Glomerular visceral epithelial cell (primary cell): Measurements from ENCODE around the gene ADA.

ENCODE experiments used
- DNase-seq: peaks from one replicate; pipeline ENCODE4 v3.0.0-alpha.2; 2016; ENCODE audit errors: extremely low spot score

ADA gene

DNA sequence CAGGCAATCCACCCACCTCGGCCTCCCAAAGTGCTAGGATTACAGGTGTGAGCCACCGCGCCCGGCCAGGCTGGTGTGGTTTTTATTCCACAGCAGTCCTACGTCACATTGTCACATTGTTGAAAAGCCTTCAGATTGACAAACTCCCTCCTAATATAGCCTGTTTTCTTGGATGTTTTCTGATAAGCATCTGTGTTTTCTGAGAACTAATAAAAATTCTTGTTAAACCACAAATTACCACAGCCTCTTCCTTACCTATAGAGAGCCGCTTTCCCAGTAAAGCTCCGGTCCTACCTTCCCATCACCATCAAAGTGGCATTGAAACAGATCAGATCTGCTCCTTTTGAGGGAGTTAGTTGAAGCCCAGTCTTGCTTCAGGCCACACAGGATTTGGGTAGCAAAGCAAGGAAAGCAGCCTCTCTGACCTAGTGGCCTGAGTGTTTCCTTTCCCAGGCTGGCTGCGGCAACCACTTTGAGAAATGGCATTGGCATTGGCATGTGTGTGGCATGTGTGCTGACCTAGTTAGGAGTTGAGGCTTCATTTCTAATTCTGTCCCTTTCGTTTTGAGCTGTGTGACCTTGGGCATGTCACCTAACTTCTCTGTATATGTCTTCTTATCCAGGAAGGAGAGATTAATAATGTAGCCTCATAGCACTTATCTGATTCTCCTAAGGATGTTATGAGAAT, 70.8 kb downstream of the ADA start:
- no peak for DNase-seq

DNA sequence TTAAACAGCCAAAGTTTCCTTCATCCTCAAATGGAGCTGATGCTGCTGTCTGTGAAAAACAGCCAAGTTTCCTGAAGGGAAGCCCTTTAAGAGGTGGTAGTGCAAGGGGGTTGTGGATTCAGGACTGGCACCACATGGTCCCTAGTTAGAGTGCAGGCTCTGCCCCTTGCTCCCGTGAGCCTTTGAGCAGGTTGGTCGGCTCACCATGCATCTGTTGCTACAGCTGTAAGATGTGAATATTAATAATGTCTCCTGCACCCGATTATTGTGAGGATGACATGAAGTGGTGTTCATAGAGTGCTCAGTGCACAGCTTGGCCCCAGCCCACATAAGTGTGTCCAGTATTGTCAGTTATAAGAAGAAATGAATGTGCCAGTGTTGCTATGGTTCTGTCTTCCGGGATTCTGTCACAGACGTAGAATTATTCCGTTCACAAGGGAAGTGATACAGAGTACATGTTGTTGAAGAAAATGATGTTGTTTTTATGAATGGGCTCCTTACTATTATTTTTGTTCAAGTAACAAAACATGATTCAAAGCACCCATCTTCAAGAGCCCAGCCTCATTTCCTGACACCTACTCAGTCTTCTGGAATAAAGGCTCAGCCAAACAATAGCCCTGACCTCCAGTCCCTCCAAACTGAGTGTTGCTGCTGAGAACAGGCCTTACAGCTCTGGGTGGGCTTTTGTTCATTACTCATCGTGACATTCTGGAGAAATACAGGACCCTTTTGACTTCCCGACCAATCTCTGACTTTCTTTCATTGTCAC, 72.0 kb downstream of the ADA start:
- no peak for DNase-seq

DNA sequence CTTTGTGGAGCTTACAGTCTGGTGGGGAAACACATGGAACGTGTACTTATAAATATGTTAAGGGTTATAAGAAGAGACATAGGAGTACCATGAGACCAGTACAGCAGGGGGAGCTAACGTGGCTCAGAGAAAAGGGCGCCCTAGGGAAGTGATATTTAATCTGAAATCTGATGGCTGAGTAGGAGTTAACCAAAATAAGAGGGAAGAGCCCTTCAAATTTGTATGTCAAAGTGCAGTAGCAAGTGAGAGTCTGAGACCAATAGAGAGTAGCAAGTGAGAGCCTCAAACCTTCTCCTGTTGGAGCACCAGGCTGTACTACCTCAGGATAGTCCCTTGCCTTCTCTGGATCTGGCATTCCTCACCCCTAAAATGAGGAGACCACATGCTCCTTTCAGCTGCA, 75.2 kb downstream of the ADA start:
- DNase-seq = peak; percentile 30

DNA sequence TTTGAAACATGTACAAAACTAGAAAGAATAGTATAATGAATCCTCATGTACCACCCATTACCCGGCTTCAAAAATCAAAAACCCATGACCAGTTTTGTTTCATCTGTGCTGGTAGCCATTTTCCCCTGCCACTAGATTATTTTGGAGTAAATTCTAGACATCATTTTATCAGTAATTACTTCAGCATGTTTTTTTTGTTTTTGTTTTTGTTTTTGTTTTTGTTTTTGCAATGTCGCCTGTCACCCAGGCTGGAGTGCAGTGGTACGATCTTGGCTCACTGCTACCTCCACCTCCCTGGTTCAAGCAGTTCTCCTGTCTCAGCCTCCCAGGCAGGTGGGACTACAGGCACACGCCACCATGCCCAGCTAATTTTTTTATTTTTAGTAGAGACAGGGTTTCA, 77.1 kb downstream of the ADA start:
- DNase-seq = no peak

DNA sequence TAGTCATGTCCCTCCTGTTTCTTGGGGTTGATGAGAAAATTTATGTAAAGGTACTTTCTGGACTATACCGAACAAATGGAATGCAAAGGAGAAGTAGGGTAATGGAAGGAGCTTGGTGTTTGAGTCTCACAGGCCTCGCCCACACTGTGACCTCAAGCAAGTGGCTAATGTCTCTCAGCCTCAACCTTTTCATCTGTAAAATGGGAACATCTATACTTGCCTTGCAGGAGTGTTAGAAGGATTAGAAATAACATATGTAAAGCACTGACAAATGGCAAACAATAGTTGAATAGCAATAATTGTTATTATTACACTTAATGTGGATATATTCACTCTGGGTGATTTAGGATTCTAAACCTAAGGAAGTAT, 78.0 kb downstream of the ADA start:
- no peak for DNase-seq

DNA sequence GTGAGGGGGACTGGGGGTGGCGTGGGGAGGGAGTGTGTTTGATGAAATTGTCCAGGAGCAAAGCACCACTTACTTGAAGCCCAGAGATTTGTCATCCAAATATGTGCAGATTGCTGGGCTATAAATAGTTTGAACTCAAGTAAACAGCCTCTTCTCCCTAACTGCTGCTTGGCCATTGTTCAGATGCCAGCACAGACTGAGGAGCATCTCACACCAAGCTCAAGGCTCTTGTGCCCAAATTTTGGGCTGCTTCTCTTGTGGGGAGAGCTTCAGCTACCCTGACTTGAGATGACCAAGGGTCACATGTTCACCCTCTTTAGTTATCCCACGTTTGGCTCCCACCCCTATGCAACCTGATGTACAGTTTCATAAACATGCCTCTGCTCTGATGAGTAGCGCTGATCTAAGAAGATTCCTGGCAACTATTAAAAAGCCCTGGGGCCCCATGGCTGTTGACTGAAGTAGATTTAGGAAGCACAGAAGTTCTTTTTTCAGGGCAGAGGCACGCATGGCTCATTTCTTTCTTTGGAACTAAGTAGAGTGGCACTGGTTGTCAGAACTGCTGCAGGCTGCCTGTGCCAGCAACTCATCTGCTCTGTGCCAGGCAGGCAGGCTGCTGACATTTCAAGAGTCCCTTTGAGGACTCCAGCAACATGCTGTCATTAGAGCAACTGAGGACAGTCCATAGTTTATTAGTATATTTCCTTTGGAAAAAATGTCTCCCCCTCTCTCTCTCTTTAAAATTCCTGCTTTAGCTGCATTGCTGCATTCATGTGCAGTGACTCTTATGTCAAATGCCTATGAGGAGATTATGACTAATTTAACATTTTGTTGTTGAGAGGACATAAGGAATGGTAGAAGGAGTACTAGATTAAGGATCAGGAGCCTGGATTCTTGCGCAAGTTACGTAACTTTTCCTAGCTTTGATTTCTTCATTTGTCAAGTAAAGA, 78.7 kb downstream of the ADA start:
- DNase-seq = peak; percentile 65

DNA sequence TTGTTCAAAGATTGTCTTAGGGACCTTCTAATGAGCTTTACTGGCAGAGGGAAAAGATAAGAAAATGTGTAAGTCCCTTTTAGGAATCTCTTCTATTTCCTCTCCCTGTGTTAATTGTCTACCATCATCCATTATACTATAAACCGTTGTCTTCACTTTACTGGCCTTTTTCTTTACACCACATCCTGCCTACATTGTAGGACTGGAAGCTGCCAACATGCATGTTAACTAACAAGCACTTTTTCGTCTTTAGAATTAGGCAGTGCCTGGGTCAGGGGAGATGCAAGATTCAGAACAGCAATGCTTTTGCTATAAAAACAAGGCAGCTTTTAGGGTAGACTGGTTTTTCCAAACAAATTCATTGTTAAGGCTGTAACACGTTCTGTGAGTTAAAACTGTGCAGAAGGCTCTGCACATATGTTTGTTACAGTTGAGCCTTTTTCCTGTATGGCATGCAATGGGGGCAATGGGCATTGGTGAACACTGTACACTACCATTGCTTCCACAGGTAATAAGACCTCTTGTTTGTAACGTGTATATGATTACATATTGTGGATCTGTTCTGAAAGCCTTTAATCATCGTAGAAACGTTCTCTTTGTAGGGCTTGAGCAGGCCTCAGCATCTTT, 80.0 kb downstream of the ADA start:
- DNase-seq = no peak

DNA sequence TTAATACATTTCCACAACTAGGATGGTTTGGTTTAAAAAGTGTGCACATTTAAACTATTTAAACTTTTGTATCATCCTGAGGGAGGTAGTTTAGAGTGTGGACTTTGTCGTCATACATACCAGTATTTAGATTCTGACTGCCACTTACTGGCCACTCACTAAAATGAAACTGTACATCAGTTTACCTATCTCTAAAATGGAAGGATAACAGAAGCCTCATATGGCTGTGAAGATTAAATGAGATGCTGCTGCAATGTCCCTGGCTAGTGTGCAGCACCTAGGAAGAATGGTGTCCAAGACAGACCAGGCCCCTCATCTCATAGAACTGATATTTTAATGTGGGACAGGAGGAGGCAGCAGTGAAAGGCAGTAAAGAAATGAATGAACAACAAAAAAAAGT, 81.1 kb downstream of the ADA start:
- no peak for DNase-seq
